ENCODE results near the gene ZNF460. TPM values are rescaled to one million over a fixed set of nuclear protein-coding genes. Genes with fewer than 3 reads are reported as not detected.

Gene ZNF460
- total RNA-seq, 1 experiment from 2014 or later, result 43.1 TPM

DNA sequence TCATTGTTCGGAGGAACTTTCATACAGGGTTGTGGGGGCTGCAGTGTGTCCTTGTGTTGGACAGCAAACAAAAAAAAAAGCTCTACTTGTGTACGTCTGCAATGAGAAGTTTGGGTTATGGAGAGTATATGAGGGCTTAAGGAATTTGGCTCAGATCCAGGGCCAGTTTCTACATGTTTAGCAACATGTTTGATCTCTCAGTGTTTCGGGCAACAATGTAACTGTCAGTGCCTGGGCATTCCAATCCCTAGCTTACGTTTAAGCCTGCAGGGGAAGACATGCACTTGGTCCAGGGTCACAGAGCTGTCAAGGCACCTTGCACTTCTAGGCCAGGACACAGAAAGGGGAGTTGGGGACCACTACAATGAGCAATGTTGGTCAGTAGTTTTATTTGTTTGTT is 53.9 kb downstream of the ZNF460 start:
- DNase-seq (ENCODE audit: low read depth, low spot score) (no peak), ATAC-seq (no peak)
- Histone ChIP-seq H3K9me2 (ENCODE audit: insufficient read depth) (no peaks in the 10 kb centered on the region), H3K79me2 (ENCODE audit: insufficient read depth, low read length) (no peaks in the 10 kb centered on the region), H3K27me3 (ENCODE audit: insufficient read depth, low read length) (no peaks in the 10 kb centered on the region), H3K4me1 (ENCODE audit: control insufficient read depth in 1 of 2, insufficient read depth in 2 of 2, low read length in 2 of 2) (no peaks in the 10 kb centered on the region), H3K36me3 (ENCODE audit: control insufficient read depth in 1 of 2, insufficient read depth in 2 of 2, low read length in 2 of 2) (peaks cover under 1 to 3% of the 10 kb centered on the region in 2 experiments; a peak in 3 of 4 replicates), H3K4me3 (replicated peaks in 1 of 2; ENCODE audit: low read depth in 1 of 2, low read length in 2 of 2) (no peak overlapping the region), H3K27ac (ENCODE audit: low read depth, low read length) (no peak overlapping the region), H4K20me1 (ENCODE audit: insufficient read depth) (no peaks in the 10 kb centered on the region), H2AFZ (ENCODE audit: low read depth, low read length, poor library complexity, severe bottlenecking) (no peak overlapping the region), H3K9ac (ENCODE audit: low read length) (no peak overlapping the region), H3K4me2 (ENCODE audit: low read length) (no peak overlapping the region), H3K9me3 (ENCODE audit: control insufficient read depth in 1 of 2, insufficient read depth in 1 of 2, low read depth in 1 of 2, low read length in 2 of 2) (no peaks in the 10 kb centered on the region)
- intact Hi-C loops (cut with micrococcal nuclease), result no loop called here
- CTCF ChIA-PET, result no interaction called here
- TF ChIP-seq SP1 (IDR thresholded peaks at IDR 0.05; ENCODE audit: low read depth), result no peak
- TF ChIP-seq CEBPB (IDR thresholded peaks at IDR 0.05; ENCODE audit: low read depth), result no peak
- no peak for TF ChIP-seq ZNF274 (IDR thresholded peaks at IDR 0.05; ENCODE audit: low read depth, low read length)
- TF ChIP-seq EGR1 (IDR thresholded peaks at IDR 0.05; ENCODE audit: low read depth), result no peak
- TF ChIP-seq MAX (IDR thresholded peaks at IDR 0.05), result no peak
- TF ChIP-seq, protein P1, sequence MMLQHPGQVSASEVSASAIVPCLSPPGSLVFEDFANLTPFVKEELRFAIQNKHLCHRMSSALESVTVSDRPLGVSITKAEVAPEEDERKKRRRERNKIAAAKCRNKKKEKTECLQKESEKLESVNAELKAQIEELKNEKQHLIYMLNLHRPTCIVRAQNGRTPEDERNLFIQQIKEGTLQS (IDR thresholded peaks at IDR 0.05), result no peak
- no peak for TF ChIP-seq SRF (IDR thresholded peaks at IDR 0.05; ENCODE audit: low read depth)
- TF ChIP-seq ZBTB33 (IDR thresholded peaks at IDR 0.05; ENCODE audit: extremely low read depth, insufficient replicate concordance, low read length), result no peak
- TF ChIP-seq POLR2AphosphoS5 (IDR thresholded peaks at IDR 0.05; ENCODE audit: low read depth, low read length), result no peak
- no peak for TF ChIP-seq EZH2 (IDR thresholded peaks at IDR 0.05)
- TF ChIP-seq FOSL1 (IDR thresholded peaks at IDR 0.05; ENCODE audit: low read depth), result no peak
- TF ChIP-seq SIN3A (IDR thresholded peaks at IDR 0.05; ENCODE audit: low read depth), result no peak
- no peak for TF ChIP-seq RAD21 (IDR thresholded peaks at IDR 0.05; ENCODE audit: low read depth)
- no peak for TF ChIP-seq ZFX (IDR thresholded peaks at IDR 0.05)
- RAD21 ChIA-PET (ENCODE audit: low non-redundant PET in 1 of 2, low total read pairs in 2 of 2, uncharacterized antibody in 2 of 2, unreplicated experiment in 2 of 2), result no interaction called here
- BruUV-seq (replicated peaks), result no TSS peak
- POLR2A ChIA-PET, result no interaction called here

Measured in HCT116 (cell line).